ENCODE measurements around the gene SFI1. TPM values are rescaled to one million over a fixed set of nuclear protein-coding genes. Genes with fewer than 3 reads are reported as not detected.

Gene SFI1
- total and polyA plus RNA-seq, 7 donors, result 6.5 to 40.9 (median 17.5) TPM

DNA sequence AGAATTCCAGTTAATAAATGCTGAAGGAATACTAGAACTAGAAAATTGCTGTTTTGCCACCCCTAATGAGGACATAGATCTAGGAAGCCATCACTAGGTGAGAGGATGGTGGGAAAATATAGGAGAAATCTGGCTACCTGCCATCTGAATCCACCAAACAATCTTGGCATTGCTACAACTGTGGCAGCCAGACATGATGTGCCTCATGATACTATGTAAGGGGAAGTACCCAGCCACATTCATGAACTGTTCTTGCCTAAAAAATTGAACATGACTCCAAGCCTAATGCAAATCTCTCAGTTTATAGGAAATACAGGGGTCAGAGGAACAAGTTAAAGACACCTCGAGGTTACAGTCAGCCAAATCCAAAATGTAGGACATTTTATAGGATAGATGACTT is 72.8 kb downstream of the SFI1 start:
- 88 to 92% methylated on average over 1 of the region's 1 CpG for WGBS, 2 donors
- peaks cover 0 to 17% (median 0%) of the 10 kb centered on the region in 4 donors for H3K36me3 ChIP-seq
- no peaks in the 10 kb centered on the region for H3K9me3 ChIP-seq
- no peak for DNase-seq
- H3K4me1 ChIP-seq, result no peaks in the 10 kb centered on the region
- H3K27me3 ChIP-seq, result no peaks in the 10 kb centered on the region
- TF ChIP-seq EP300 (IDR thresholded peaks at IDR 0.05) (no peak), POLR2AphosphoS5 (IDR thresholded peaks at IDR 0.05) (no peak), POLR2A (IDR thresholded peaks at IDR 0.05) (no peak)
- TF ChIP-seq, protein P1, sequence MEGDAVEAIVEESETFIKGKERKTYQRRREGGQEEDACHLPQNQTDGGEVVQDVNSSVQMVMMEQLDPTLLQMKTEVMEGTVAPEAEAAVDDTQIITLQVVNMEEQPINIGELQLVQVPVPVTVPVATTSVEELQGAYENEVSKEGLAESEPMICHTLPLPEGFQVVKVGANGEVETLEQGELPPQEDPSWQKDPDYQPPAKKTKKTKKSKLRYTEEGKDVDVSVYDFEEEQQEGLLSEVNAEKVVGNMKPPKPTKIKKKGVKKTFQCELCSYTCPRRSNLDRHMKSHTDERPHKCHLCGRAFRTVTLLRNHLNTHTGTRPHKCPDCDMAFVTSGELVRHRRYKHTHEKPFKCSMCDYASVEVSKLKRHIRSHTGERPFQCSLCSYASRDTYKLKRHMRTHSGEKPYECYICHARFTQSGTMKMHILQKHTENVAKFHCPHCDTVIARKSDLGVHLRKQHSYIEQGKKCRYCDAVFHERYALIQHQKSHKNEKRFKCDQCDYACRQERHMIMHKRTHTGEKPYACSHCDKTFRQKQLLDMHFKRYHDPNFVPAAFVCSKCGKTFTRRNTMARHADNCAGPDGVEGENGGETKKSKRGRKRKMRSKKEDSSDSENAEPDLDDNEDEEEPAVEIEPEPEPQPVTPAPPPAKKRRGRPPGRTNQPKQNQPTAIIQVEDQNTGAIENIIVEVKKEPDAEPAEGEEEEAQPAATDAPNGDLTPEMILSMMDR (IDR thresholded peaks at IDR 0.05), result no peak
- no peak overlapping the region for H3K4me3 ChIP-seq
- intact Hi-C loops (cut with DNase I), result no loop called here
- no peak overlapping the region for H3K27ac ChIP-seq

GRCh38 chr22:31572939-31573338 is 76.6 kb downstream of the SFI1 start:
- WGBS, 2 donors, result 87 to 88% methylated on average over 5 of the region's 5 CpGs
- Histone ChIP-seq H3K27me3 (no peaks in the 10 kb centered on the region), H3K36me3 (peaks cover 0 to 46% (median 0%) of the 10 kb centered on the region in 4 donors), H3K4me1 (no peaks in the 10 kb centered on the region), H3K4me3 (no peak overlapping the region), H3K27ac (no peak overlapping the region), H3K9me3 (no peaks in the 10 kb centered on the region)
- DNase-seq, result no peak
- no peak for TF ChIP-seq POLR2A (IDR thresholded peaks at IDR 0.05)
- no peak for TF ChIP-seq EP300 (IDR thresholded peaks at IDR 0.05)
- TF ChIP-seq POLR2AphosphoS5 (IDR thresholded peaks at IDR 0.05), result no peak
- TF ChIP-seq, protein P1 (IDR thresholded peaks at IDR 0.05), result no peak
- intact Hi-C loops (cut with DNase I), result no loop called here

DNA sequence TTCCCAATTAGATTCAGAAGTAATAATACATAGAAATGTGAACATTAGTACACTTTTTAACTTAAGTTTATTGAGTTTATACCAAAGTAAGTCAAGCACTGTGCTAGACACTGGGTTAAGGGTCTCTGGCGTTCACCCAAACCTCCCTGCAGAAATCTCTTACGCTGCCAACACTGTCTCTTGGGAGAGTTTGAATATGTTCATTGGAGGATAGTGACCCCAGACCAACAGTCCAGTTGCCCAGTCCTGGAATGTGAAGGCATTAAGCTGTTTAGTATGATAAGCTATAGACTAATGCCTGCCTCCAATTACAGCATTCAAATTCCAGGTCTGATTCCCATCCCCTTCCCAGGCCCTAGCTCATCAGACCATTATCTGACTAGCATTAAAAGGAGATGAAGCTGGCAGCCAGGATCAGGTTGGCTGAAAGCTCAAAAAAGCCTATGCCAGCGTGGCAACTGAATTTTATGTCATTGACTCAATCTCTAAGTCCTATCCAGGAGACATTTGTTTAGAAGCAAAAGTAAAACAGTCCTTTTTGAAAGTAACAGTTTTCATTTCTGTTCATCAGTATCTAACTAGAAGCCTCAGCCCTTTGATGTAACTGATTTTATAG is 77.8 kb downstream of the SFI1 start:
- intact Hi-C loops (cut with DNase I), result no loop called here
- Histone ChIP-seq H3K4me1 (no peaks in the 10 kb centered on the region), H3K4me3 (no peak overlapping the region), H3K27me3 (no peaks in the 10 kb centered on the region), H3K9me3 (no peaks in the 10 kb centered on the region), H3K27ac (no peak overlapping the region), H3K36me3 (peaks cover 0 to 54% (median 0%) of the 10 kb centered on the region in 4 donors)
- DNase-seq, result no peak
- WGBS, 2 donors, result 90 to 94% methylated on average over 3 of the region's 3 CpGs
- TF ChIP-seq POLR2A (IDR thresholded peaks at IDR 0.05) (no peak), POLR2AphosphoS5 (IDR thresholded peaks at IDR 0.05) (no peak), EP300 (IDR thresholded peaks at IDR 0.05) (no peak)
- TF ChIP-seq, protein P1 (IDR thresholded peaks at IDR 0.05), result no peak

DNA sequence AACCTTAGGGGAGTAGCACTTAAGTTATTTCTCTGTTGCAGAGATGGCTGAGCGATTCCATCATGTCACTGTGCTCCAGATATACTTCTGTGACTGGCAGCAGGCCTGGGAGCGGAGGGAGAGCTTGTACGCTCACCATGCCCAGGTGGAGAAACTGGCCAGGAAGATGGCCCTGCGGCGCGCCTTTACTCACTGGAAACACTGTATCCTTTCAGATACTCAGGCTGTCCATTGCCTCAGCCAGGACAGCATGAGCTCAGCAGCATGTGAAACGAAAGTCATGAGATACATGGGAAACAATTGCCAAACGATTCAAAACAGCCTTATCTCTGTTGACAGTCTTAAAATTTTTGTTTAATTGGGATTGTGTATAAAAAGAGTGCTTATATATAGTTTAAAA is 78.9 kb downstream of the SFI1 start:
- Histone ChIP-seq H3K27ac (no peak overlapping the region), H3K9me3 (no peaks in the 10 kb centered on the region), H3K4me1 (no peaks in the 10 kb centered on the region), H3K27me3 (no peaks in the 10 kb centered on the region), H3K4me3 (no peak overlapping the region), H3K36me3 (peaks cover 0 to 54% (median 0%) of the 10 kb centered on the region in 4 donors)
- WGBS, 2 donors, result 89 to 93% methylated on average over 8 of the region's 8 CpGs
- no peak for DNase-seq
- TF ChIP-seq EP300 (IDR thresholded peaks at IDR 0.05) (no peak), POLR2A (IDR thresholded peaks at IDR 0.05) (no peak), POLR2AphosphoS5 (IDR thresholded peaks at IDR 0.05) (no peak)
- intact Hi-C loops (cut with DNase I), result no loop called here

DNA sequence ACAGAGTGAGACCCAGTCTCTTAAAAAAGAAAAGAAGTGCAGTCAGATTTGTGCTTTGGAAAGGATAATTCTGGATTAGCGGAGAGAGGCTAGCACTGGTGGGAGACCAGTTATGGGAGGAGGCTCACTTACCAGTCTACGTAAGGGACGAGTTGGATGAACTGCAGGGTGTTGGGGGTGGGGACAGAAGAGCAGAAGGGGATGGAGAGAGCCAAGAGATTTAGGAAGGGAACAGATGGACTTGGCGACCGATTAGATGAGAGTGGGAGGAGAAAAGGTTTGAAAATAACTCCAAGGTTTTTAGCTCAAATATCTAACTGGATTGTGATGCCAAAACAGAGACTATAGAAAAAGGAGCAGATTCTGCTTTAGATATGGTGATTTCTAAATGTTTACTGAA is 81.4 kb downstream of the SFI1 start:
- Histone ChIP-seq H3K4me3 (no peak overlapping the region), H3K27ac (no peak overlapping the region), H3K27me3 (no peaks in the 10 kb centered on the region), H3K9me3 (no peaks in the 10 kb centered on the region), H3K36me3 (peaks cover 0 to 51% (median 0%) of the 10 kb centered on the region in 4 donors), H3K4me1 (no peaks in the 10 kb centered on the region)
- WGBS, 2 donors, result 87 to 94% methylated on average over 5 of the region's 5 CpGs
- no peak for DNase-seq
- TF ChIP-seq POLR2AphosphoS5 (IDR thresholded peaks at IDR 0.05), result no peak
- intact Hi-C loops (cut with DNase I), result no loop called here

DNA sequence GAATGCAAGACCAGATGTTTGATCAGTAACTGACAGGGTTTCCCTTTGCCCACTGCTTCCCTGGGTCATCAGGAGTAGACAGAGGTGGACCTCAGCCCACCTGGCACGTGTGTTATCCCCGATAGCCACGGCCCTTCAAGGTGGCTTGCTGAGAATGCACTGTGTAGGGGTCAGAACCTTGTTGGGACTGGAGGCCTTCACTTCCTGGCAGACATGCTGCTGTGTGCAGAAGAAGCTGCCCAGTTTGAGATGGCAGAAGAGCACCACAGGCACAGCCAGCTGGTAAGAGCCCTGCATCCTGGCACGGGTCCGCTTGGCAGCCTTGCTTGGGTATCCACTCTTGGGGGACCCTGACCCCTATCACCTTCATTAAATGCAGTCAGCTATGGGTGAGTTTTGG is 81.8 kb downstream of the SFI1 start:
- Histone ChIP-seq H3K27me3 (no peaks in the 10 kb centered on the region), H3K4me1 (no peaks in the 10 kb centered on the region), H3K9me3 (no peaks in the 10 kb centered on the region), H3K27ac (no peak overlapping the region), H3K36me3 (peaks cover 0 to 47% (median 0%) of the 10 kb centered on the region in 4 donors), H3K4me3 (no peak overlapping the region)
- 95% methylated on average over 5 of the region's 5 CpGs for WGBS, 2 donors
- TF ChIP-seq POLR2A (IDR thresholded peaks at IDR 0.05), result no peak
- TF ChIP-seq, protein P1 (IDR thresholded peaks at IDR 0.05), result no peak
- no peak for TF ChIP-seq EP300 (IDR thresholded peaks at IDR 0.05)
- TF ChIP-seq POLR2AphosphoS5 (IDR thresholded peaks at IDR 0.05), result no peak
- intact Hi-C loops (cut with DNase I), result no loop called here
- no peak for DNase-seq
